Measurements from ENCODE around the gene TNS3.

The TNS3 gene

DNA sequence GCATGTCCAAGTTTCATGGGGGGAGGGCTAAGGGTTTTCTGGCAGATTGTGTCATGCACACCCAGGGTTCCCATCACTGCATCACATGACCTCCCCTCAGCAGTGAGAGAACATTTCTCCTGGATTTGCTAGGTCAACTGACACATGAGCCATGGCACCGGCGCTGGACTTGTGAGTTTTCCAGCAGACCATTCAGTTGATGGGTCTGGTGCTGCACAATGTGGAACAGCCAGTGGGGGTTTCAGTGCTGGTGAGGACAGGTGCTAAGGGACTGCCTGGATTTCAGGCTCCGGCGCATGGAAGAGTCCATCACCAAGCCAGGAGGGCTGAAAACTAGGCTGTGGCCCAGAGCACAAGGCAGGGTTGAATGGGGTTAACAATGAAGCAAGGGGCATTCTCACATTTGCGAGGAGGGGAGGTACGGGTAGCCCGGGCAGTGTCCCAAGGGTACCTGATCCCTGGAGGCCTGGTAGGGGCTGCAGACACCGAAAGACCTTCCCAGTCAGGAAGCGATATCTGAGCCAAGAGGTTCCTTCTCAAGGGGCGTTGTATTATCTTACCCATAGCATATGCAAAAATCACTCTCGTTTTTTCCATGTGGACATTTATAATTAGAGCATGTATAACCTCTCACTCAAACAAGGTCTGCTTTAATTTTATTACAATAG lies 203.0 kb downstream of the TNS3 start:
- DNase-seq: no peak

DNA sequence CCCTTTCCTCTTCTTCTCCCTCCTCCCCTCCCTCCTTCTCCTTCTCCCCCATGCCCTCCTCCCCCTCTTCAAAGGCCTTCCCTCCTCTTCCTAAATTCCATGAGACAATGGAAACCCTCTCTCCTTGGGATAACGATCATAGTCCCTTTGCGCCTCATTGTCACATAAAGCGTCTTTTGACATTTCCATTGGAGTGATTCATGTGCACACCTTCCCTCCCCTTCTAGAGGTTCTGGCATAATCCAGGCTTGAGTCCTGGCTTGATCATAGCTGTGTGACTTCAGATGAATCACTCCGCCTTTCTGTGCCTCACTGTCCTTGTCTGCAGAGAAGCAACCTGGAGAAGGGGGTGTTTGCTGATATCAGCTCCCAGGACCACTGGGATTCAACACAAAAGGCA lies 204.2 kb downstream of the TNS3 start:
- DNase-seq: peak; percentile 12

DNA sequence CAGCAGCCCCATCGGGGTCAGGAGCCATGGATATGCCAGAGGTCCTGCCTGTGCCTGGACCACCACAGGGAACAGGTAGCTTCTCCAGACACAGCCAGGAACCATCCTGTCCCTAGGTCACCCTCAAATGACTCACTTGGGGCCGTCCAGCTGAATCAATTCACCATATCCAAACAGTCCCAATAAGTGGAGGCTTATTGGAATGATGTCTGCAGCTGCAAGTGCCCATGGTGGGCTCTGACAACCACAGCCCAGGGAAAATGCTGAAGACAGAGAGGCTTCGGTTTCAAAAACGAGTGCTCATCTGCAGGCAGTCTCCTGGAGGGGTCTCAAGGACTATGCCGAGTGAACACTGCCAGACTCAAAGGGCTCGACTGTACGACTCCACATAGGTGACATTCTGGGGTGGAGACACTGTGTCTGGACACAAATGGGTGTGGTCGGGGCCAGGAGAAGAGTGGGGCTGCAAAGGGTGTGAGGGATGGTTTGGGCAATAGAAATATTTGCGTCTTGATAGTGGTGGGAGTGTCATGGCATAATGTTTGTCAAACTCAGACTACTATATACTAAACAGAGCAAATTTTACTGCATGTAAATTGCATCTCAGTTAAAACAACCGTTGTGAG lies 204.8 kb downstream of the TNS3 start:
- no peak for DNase-seq

DNA sequence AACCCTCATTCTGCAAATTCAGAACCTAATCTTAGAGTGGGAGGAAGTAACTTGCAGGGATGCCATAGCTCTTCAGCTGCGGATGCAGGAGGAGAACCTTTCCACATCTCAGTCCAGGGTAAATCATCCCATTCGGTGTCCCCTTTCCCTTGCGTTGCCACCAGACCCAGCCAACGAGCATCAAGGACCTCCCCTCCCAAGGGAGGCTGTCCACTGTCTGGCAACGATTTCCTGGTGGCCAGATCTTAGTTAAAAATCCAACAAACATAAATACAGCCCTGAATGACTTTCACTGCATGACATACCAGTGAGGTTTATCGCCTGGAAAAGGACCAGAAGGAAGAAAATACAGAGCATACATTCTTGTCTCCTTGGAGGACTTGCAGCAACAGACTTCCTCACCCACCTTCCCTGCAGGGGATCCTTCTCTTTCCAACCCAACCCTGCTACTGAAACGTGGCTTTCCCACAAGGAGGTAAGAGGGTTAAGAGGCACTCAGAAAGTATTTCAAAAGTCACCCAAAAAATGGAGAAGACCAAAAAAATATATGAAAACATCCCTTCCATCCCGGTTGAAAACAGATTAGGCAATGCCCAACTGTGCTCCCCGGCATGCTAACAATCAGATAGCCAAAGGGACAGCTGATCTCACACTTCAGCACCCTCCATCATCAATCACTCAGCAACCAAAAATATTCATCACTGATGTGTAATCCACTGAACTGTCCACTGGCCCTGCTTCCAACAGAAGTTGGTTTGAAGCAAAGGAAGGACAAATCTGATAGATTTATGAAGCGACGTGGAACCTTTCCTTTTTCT lies 206.6 kb downstream of the TNS3 start:
- peak; percentile 49 for DNase-seq

DNA sequence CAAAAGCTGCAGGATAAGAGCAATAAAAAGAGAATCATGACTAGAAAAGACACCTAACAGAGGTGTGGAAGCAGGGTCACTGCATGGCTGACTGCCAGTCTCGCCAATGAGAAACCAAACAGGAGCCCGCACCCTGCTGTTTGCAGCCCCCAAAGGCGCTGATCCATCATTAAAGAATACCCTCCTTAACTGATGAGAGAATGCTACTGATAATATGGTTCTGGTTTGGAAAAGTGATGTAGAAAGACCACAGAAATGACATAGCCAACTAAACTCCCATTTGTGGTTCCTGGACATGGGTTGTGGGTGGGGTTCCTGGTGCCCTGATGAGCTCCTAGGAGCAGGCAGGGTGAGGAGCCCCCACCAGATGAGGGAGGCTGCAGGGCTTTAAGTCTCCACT lies 207.4 kb downstream of the TNS3 start:
- DNase-seq: peak; percentile 80

DNA sequence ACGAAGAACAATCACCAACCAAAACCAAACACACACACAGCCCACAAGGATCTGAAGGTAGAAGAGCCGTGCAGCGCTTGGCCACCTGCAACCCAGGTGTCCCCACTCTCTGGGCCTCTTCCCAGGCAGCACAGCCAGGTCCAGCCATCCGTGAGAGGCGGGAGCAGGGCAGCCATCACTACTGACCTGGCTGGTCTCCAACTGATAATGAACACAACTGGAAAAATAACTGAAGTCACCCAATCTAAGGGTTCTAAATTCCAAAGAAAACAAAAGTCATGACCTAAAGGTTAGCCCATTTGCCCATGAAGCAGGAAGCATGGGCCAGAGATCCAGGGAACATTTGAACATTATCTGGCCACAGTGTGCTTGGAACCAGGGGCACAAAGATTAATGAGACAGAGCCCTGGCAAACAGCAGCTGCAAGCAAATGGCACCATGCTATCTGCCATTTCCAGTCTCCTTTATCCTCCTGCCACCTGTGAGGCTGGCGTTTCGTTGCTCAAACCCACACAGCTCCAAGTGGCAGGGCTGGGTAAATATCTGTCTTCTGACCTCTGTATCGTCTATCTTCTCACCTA lies 207.9 kb downstream of the TNS3 start:
- peak; percentile 93 for DNase-seq

DNA sequence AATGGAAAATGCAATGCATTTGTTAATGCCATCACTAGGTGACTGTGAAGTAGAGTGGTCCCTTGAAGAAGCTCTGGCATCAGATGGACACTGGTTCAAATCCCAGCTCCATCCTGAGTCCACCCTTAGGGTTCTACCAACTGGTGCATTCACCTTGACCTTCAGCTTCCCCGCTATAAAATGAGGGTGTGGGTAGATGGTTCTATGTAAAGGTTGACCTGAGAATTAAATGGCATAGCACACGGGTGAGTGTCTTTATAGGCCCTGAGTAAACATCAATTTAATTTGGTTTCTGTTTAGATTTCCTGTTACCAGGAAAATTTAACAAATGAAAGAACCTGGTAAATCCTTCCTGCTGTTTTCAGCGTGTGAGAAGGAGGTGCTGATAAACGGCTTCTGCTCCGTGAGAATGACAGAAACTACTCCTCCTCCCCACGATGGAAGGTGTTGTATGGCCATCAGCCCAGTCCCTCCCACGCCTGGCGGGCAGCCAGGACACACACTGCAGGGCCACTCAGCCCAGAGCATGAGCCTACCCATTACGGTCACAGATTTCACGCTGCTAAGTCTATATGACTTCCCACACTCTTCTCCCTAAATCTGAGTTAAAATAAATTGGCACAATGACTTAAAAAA lies 210.1 kb downstream of the TNS3 start:
- DNase-seq: peak; percentile 99

DNA sequence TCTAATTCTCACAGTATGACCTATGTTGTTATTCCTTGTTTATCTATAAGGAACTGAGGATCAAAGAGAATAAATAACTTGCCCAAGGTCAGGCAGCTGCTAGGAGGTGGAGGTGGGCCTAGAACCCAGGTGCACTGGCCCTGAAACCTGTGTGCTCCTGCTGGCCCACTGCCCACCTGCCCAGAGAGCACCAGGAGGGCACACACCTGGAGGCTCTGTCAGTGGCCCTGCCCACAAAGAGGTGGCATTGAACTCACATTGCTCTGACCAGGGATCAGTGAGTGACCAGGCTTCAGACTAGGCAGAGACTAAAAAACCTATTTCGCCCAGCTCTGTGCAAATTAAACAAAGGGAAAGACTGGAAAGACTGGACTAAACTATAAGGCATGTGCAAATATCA lies 210.6 kb downstream of the TNS3 start:
- peak; percentile 74 for DNase-seq

DNA sequence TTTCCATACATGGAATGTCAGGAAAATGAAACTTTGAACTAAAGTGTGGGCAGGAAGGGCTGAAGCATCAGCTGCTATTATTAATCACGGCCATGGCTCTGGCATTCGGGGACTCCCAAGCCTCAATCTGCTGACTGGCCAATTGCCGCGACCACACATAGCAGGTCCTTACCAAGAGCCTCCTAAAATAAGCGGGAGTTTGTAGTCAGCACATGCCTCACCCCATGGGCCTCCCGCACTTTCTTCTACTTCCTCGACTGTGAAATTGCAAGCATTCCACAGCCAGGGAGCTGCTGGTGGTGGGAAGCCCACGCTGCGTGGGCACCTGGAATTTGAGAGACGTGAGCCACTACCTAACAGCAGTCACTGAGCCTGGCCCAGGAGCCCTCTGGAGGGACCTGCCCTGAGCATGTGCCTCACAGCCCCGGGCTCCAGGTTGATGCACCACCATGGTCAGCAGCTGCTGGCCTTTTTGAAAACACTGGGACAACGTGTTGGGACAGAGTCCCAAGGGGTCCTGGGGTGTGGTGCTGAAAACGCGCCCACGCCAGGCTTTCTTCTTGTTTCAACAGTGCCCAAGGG lies 211.4 kb downstream of the TNS3 start:
- DNase-seq: no peak

DNA sequence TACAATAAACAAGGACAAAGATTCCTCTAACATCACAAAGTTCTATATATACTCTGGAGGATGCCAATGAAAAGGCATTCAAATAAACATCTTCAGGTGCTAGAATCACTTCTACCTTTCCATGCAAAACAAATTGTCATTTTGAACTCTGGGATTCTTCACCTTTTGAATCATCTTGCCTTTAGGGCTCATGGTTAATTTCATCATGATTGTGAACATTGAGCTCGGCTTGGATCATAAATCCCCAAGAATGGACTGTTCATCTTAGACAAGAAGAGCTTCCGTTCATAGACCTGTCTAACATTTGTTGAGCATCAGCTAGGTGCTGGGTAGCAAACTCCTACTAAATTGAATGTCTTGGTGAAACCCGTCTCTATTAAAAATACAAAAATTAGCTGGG lies 212.2 kb downstream of the TNS3 start:
- no peak for DNase-seq

DNA sequence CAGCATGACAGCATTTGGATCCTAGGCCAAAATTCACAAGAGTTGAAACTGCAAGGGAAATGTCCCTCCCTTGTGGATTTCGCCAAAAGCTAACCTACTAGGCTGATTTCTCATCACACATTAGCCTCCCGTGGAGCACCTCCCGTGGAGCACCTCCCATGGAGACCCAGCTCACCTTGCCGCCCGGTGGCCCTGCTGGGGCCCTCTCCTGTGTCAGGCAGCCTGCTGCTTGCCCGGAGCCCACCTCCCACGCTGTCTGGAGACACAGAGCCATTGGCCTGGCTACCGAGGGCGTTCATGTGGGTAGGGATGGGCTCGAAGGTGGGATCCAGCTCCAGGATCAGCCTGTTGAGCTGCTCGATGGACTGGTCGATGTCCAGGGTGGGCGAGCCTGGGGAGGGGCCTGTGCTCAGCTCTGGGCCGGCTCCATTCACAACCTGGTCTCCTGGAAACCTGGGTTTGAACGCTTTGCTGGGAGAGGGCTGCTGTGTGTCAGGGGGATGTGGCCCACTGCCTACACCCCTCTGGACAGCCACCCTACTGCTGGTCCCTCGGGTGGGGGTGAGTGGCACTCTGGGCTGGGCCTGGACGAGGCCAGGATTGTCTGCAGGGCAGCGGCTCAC lies 213.6 kb downstream of the TNS3 start:
- DNase-seq: peak; percentile 67

DNA sequence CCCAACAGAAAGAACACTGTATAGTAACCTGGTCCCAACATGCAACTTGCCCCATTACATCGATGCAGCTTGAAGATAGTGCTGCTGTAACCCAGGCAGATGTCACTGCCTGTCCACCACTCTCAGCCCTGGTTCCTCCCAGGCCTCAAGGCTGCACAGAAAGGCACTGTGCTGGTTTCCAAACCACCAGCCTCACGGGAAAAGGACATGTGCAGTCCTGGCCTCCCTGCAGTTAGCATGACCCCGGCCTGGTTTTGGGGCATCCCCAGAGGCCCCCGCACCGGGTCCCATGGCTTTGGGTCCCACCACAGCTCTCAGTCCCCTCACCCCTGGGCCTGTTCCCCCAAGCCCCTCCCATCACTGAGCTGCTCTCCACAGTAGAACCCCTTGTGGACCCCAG lies 214.5 kb downstream of the TNS3 start:
- no peak for DNase-seq

DNA sequence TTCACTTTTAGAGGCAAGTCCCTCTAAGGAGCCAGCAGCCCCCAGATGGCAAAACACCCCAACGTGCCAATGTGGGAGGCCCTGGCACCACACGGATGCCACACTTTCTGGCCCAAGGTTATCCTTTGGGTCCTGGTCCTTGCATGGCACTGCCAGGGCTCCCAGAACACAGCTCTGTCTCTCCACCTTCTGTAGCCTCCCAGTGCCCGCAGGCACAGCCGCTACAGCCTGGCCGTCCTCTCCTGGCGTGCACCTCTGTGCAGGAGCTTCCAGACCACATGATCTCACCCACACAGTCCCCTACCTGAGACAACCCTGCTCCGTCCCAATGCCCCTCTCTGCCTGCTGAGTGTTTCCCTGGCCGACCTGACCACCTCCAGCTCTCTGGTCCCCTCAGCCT lies 215.0 kb downstream of the TNS3 start:
- DNase-seq: no peak

DNA sequence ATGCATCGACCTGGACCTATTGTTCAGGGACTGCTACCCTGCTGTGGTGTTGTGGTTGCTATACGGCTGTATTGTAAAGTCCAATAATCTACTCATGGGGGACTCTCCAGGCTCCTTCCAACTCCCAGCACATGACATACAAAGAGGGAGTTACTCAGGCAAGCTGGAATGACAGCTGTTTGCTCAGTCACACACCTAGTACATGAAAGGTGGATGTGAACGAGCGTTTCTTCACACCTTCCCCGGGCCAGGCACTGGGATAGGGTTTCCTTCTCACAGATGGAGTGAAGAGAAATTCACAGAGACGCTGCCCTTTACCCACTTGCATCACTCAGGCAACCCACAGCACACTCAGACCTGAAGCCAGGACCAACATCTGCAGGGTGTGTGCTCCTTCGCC lies 215.7 kb downstream of the TNS3 start:
- DNase-seq: peak; percentile 77

DNA sequence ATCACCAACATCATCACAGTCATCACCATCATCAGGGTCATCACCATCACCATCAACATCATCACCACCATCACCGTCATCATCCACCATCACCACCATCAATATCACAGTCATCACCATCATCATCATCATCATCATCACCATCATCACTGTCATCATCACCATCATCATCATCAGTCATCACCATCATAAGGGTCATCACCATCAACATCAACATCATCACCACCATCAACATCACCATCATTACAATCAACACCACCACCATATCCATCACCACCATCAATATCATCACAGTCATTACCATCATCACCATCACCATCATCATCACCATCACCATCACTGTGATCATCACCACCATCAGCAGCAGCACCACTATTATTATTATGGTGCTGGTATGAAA lies 218.9 kb downstream of the TNS3 start:
- DNase-seq: no peak

DNA sequence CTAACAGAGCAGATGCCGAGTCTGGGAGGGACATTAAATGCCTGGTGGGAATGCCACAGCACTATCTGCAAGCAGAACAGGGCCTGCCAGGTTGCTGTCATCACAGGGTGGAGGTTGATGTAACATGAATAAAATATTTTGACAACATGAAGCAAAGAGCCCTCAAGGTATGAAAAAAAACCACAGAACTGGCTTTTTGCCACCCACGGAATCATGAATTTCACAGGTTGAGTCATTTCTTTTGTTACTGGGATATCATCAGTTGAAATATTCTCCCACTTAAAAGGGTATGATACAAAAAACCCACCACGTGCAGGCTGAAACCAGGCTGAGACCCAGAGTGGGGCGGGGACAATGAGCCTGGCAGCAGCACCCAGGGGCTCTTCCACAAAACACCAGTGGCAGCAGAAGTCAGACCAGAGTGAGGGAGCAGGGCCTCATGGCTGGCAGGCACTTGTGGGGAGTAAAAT lies 220.1 kb downstream of the TNS3 start:
- DNase-seq: peak; percentile 14

DNA sequence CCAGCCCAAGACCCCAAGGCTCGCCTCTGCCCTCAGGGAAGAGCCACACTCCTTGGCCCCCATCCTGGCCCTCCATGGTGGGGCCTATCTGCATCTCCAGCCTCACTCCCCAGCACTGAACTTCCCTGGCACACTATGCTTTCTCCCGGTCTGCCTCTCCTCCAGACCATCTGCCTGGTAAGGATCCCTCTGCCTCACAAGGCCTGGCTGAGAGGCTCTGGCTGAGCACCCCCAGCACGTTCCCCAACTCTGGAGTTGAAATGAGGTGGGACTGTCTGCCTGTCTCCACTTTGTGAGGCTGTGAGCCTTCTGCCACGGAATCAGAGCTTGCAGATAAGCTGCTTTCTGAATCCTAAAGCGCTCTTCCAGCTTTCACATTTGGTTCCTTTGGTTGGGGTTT lies 220.7 kb downstream of the TNS3 start:
- DNase-seq: no peak

DNA sequence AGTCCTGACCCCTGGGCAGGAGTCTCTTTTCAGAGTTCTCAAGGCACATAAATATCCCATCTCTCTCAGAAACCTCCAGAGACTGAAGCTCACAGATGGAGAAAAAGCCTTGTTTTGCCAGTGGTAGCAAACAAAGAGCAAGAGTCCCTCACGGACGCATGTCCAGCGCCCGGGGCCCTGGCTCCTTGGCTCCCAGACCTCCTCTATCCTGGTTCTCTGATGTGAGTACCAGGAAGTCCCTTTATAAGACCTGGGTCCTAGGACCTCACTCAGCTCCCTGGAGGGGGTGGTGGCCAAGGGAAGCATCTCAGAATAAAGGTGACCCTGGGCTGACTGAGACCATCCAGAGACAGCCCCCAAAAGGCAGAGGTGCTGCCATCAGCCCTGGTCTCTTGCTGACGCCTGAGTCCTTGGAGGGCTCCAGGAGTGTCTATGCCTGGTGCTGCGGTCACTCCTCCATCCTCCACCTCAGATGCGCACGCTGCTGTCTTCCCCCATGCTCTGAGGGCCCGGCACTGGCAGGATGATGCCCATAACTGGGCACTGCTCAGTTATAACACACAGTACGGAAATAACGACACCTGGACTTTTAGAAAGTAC lies 221.5 kb downstream of the TNS3 start:
- DNase-seq: no peak

DNA sequence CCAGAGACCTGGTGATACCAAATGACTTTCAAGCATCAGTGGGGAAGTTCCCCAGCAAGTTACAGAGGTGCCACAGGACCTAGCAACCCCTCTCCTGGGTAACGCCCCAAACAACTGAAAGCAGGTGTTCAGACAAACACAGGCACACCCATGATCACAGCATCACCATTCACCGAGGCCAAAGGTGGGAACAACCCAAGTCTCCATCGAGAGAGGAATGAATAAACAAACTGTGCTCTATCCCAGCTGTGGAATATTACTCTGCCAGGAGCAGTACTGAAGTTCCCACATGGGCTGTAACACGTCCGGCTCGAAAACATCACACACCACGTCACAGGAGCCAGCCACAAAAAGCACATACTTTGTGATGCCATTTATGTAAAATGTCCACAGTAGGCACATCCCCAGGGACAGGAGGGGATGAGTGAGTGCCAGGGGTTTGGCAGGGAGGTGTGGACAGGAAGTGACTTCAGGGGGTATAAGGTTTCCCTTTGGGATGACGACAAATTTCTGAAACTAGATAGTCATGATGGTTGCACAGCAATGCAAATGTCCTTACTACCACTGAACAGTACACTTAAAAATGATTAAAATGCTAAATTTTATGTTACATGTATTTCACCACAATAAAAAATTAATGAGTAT lies 222.8 kb downstream of the TNS3 start:
- peak; percentile 27 for DNase-seq

DNA sequence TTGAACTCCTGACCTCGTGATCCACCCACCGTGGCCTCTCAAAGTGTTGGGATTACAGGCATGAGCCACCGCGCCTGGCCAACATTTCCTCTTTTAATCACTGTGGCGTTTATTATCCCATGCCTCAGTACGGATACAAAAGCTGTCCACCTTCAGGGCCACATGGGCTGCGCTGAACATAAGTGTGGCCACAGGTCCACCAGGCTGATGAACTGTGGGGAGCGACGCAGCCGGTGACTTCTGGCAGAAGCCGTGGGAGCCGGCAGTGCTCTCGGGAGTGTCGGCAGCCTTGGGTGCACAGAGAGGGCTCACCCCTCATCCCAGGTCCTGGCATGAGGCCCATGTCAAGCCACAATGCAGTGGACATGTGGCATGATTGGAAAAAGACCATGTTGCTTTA lies 223.6 kb downstream of the TNS3 start:
- no peak for DNase-seq

DNA sequence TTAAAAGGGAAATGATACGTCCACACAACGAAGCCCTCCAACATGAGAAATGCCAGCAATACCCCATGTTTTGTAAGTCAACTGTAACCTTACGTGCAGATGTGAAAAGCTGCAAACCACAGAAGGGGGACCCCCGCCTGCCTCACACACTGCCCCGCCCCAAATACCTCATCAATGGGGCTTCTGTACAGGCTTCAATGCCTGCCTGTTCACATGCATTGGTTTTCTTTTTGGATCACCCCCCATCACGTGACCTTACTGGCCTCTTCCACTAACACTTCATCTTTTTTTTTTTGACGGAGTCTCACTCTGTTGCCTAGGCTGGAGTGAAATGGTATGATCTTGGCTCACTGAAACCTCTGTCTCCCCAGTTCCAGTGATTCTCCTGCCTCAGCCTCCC lies 224.0 kb downstream of the TNS3 start:
- no peak for DNase-seq

Measured in NCI-H69 (cell line).